Upper lobe of left lung (tissue), 6 donors: ENCODE data around the gene LPAR3. TPM values are rescaled to one million over a fixed set of nuclear protein-coding genes. Genes with fewer than 3 reads are reported as not detected.

ENCODE experiments used
- ATAC-seq, 2 donors: fragments of 200-7000 bp; cut with Tn5 transposase; one replicate each; pipeline ENCODE4 v1.9.1; 2022; ENCODE audit warnings: mild to moderate bottlenecking in 2 of 2, moderate library complexity in 2 of 2; ENCODE audit not compliant: low FRiP score in 2 of 2
- DNase-seq, 2 donors: peaks; one replicate each; pipeline ENCODE4 v3.0.0-alpha.2; 2019 to 2020
- H3K27ac ChIP-seq, 4 donors: fragments of 200-600 bp; sonication (generic); one replicate each; pipeline ENCODE4 v1.5.1; 2016 to 2019
- H3K27me3 ChIP-seq, 4 donors: fragments of 200-600 bp; sonication (generic); one replicate each; pipeline ENCODE4 v1.5.1; 2017 to 2019
- H3K36me3 ChIP-seq, 4 donors: fragments of 200-600 bp; sonication (generic); one replicate each; pipeline ENCODE4 v1.5.1; 2016 to 2019
- H3K4me1 ChIP-seq, 4 donors: fragments of 200-600 bp; sonication (generic); one replicate each; pipeline ENCODE4 v1.5.1; 2018 to 2019
- H3K4me3 ChIP-seq, 4 donors: fragments of 200-600 bp; sonication (generic); one replicate each; pipeline ENCODE4 v1.5.1; 2017 to 2019; ENCODE audit warnings: mild to moderate bottlenecking in 2 of 4, moderate library complexity in 1 of 4
- H3K9me3 ChIP-seq, 4 donors: fragments of 200-600 bp; sonication (generic); one replicate each; pipeline ENCODE4 v1.5.1; 2018 to 2019
- CTCF ChIP-seq, 6 experiments: fragments of 450-650 bp in 4 of 6; fragments of 200-600 bp in 2 of 6; sonication (generic) in 2 of 6; IDR thresholded peaks; one replicate each; pipeline ENCODE4 v1.5.1; 2016 to 2019; ENCODE audit warnings: antibody characterized with exemption in 6 of 6
- EP300 ChIP-seq, 4 donors: sonication (generic); formaldehyde crosslinking; IDR thresholded peaks; one replicate each; pipeline ENCODE4 v1.5.1; 2017; ENCODE audit warnings: antibody characterized with exemption in 4 of 4, control low read depth in 2 of 4
- POLR2A ChIP-seq, 4 donors: fragments of 450-650 bp; IDR thresholded peaks; one replicate each; pipeline ENCODE4 v1.5.1; 2016 to 2017; ENCODE audit warnings: antibody characterized with exemption in 4 of 4, mild to moderate bottlenecking in 2 of 4
- POLR2AphosphoS5 ChIP-seq, 2 donors: sonication (generic); formaldehyde crosslinking; IDR thresholded peaks; one replicate each; pipeline ENCODE4 v1.5.1; 2017; ENCODE audit warnings: antibody characterized with exemption in 2 of 2
- WGBS, 2 donors: methylation state at CpG; one replicate each; pipeline ENCODE4 v1.1.5; 2017 to 2018; 5-methylcytosine and 5-hydroxymethylcytosine counted together
- total RNA-seq, 6 donors: library from RNA; depleted of rRNA in 4 of 6; stranded (reverse); fragments of >200 nt in 4 of 6; gene quantifications; one replicate each; pipeline versions ENCODE4 v1.1.0 to v1.2.1, GENCODE V29; 2016 to 2021
- donor health status: DM: no; HTN: no; CAD: no; lungs with moderate emphysema.
- donor health status: DM: no; HTN: yes; CAD: no; lungs with severe emphysema.

The LPAR3 gene
- total RNA-seq, 6 donors from 2014 or later, result 1.5 to 9.8 (median 4.3) TPM; not detected in 1

DNA sequence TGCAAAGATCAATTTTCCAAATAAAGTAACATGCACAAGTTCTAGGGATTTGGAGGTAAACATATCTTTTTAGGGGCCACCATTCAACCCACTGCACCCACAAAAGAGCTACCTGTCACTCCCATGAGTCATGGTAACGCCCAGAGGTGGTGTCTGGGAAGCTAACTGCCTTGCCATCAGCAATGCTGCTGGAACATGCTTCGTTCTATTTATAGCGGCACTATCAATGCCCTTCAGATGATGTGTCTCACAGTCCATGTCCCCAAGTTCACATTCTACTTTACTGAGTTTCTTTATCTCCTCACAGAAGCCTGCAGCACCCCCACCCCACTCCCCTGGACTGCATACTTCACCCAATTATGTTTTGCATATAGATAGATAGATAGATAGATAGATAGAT, 95.4 kb downstream of the LPAR3 start:
- no peak for ATAC-seq
- 81 to 92% methylated on average over 3 of the region's 3 CpGs for WGBS, 2 donors

DNA sequence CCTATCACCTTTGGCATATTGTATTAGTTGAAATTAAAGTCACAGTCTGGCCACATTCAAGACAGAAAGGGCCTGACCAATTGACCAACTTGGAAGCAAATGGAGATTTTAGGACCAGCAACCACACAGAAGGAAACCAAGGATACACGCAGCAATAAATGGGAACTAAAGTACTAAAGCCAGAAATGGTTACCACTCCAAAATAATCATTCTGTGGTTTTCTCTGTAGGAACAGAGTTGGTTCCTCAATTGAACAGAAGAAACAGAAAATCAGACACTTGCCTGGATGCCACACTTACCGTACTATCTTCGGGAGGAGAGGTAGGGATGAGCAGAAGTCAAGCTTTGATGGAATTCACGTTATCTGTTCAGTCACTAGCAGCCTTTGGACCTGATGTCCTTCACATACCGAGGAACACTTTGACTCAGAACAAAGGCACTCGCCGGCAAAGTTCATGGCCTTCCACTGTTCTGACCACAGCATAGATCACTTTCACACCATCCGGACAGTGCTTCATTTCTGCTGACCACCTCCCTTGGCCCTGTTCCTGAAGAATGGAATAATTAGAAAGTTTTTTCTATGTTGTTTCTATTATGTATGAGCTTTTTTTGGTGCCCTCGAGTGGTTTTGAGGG, 96.9 kb downstream of the LPAR3 start:
- DNase-seq (no peak), ATAC-seq (peak in 1 of 2 donors; percentile 31)
- no peak overlapping the region for H3K4me3 ChIP-seq
- no peaks in the 10 kb centered on the region for H3K4me1 ChIP-seq
- 72 to 83% methylated on average over 9 of the region's 9 CpGs for WGBS, 2 donors
- H3K27me3 ChIP-seq, result no peaks in the 10 kb centered on the region
- TF ChIP-seq CTCF (IDR thresholded peaks at IDR 0.05), result no peak
- no peak for TF ChIP-seq POLR2AphosphoS5 (IDR thresholded peaks at IDR 0.05)
- TF ChIP-seq EP300 (IDR thresholded peaks at IDR 0.05), result no peak
- TF ChIP-seq POLR2A (IDR thresholded peaks at IDR 0.05), result no peak
- H3K27ac ChIP-seq, result no peak overlapping the region
- H3K36me3 ChIP-seq, result no peaks in the 10 kb centered on the region
- H3K9me3 ChIP-seq, result peaks cover 0 to 8% (median 0%) of the 10 kb centered on the region in 4 donors

More for the DNA sequence above, 95.4 kb downstream of the LPAR3 start:
- Histone ChIP-seq H3K36me3 (no peaks in the 10 kb centered on the region), H3K4me1 (no peaks in the 10 kb centered on the region), H3K4me3 (no peak overlapping the region), H3K27ac (no peak overlapping the region), H3K9me3 (peaks cover 0 to 2% (median 0%) of the 10 kb centered on the region in 4 donors), H3K27me3 (no peaks in the 10 kb centered on the region)
- DNase-seq, result no peak
- TF ChIP-seq POLR2A (IDR thresholded peaks at IDR 0.05) (no peak), EP300 (IDR thresholded peaks at IDR 0.05) (no peak), CTCF (IDR thresholded peaks at IDR 0.05) (no peak), POLR2AphosphoS5 (IDR thresholded peaks at IDR 0.05) (no peak)

DNA sequence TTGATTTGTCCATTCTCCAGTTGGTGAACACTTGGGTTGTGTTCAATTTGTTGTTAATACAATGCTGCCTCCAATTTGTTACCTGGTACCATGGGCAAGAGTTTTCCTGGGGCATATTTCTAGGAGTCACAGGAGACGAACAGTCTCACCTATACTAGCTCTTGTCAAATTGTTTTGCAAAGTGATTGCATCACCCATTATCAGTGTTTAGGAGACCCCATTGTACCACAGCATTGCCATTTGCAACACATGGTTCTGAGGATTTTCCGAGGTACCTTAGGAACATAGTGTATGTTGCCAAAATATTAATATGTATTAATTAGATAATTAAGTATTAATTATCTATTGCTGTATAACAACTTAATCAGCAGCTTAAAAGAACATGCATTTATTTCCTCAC, 97.8 kb downstream of the LPAR3 start:
- no peaks in the 10 kb centered on the region for H3K36me3 ChIP-seq
- no peak for ATAC-seq
- WGBS, 2 donors, result 87 to 97% methylated on average over 2 of the region's 2 CpGs

GRCh38 chr1:84792421-84792820, 100.6 kb downstream of the LPAR3 start:
- WGBS, 2 donors, result 88 to 98% methylated on average over 2 of the region's 2 CpGs
- DNase-seq (no peak), ATAC-seq (no peak)
- Histone ChIP-seq H3K4me3 (no peak overlapping the region), H3K27ac (no peak overlapping the region), H3K4me1 (no peaks in the 10 kb centered on the region), H3K9me3 (peaks cover 0 to 8% (median 0%) of the 10 kb centered on the region in 4 donors), H3K36me3 (no peaks in the 10 kb centered on the region), H3K27me3 (no peaks in the 10 kb centered on the region)
- no peak for TF ChIP-seq POLR2A (IDR thresholded peaks at IDR 0.05)
- no peak for TF ChIP-seq CTCF (IDR thresholded peaks at IDR 0.05)
- TF ChIP-seq EP300 (IDR thresholded peaks at IDR 0.05), result no peak
- TF ChIP-seq POLR2AphosphoS5 (IDR thresholded peaks at IDR 0.05), result no peak

More for the DNA sequence above, 97.8 kb downstream of the LPAR3 start:
- no peak overlapping the region for H3K4me3 ChIP-seq
- no peak for DNase-seq
- TF ChIP-seq EP300 (IDR thresholded peaks at IDR 0.05) (no peak), CTCF (IDR thresholded peaks at IDR 0.05) (no peak), POLR2A (IDR thresholded peaks at IDR 0.05) (no peak), POLR2AphosphoS5 (IDR thresholded peaks at IDR 0.05) (no peak)
- no peaks in the 10 kb centered on the region for H3K27me3 ChIP-seq
- H3K9me3 ChIP-seq, result peaks cover 0 to 8% (median 0%) of the 10 kb centered on the region in 4 donors
- H3K4me1 ChIP-seq, result no peaks in the 10 kb centered on the region
- no peak overlapping the region for H3K27ac ChIP-seq

- H3K27ac ChIP-seq, result no peak overlapping the region
- TF ChIP-seq POLR2A (IDR thresholded peaks at IDR 0.05), result no peak
- no peak for TF ChIP-seq EP300 (IDR thresholded peaks at IDR 0.05)
- no peak for TF ChIP-seq CTCF (IDR thresholded peaks at IDR 0.05)
- no peak for TF ChIP-seq POLR2AphosphoS5 (IDR thresholded peaks at IDR 0.05)
- H3K27me3 ChIP-seq, result no peaks in the 10 kb centered on the region
- no peaks in the 10 kb centered on the region for H3K4me1 ChIP-seq
- ATAC-seq (no peak), DNase-seq (no peak)
- no peak overlapping the region for H3K4me3 ChIP-seq
- H3K36me3 ChIP-seq, result no peaks in the 10 kb centered on the region
- H3K9me3 ChIP-seq, result peaks cover 0 to 8% (median 0%) of the 10 kb centered on the region in 4 donors
- WGBS, 2 donors, result 62 to 63% methylated on average over 3 of the region's 3 CpGs
Observed at GRCh38 chr1:84789014-84789413, 104.0 kb downstream of the LPAR3 start.
